Testis (tissue), 2 donors: ENCODE data around the gene KRT14.

Source experiments
- POLR2A ChIP-seq: fragments of 450-650 bp; IDR thresholded peaks from one replicate; pipeline ENCODE4 v1.6.1; 2017; ENCODE audit warnings: antibody characterized with exemption, mild to moderate bottlenecking, moderate library complexity
- TF ChIP-seq, protein P1 (sequence below), 3 experiments: fragments of 450-650 bp in 2 of 3; fragments of 200-600 bp in 1 of 3; sonication (generic) in 1 of 3; IDR thresholded peaks; one replicate each; pipeline ENCODE4 v1.5.1; 2016 to 2019; ENCODE audit warnings: antibody characterized with exemption in 3 of 3, mild to moderate bottlenecking in 2 of 3, moderate library complexity in 1 of 3

DNA sequence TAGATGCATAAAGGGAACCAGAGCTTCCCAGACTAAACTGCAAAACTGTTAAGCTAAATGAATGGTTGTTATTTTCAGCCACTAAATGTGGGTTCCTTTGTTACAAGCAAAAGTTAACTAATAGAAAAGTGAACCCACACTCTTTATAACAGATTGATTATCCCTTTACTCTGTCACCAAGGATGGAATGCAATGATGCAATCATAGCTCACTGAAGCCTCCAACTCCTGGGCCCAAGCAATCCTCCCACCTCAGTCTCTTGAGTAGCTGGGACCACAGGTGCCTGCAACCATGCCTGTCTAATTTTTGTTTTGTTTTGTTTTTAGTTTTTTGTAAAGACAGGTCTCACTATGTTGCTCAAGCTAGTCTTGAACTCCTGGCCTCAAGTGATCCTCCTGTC is 21.4 kb downstream of the KRT14 start:
- TF ChIP-seq, protein P1, sequence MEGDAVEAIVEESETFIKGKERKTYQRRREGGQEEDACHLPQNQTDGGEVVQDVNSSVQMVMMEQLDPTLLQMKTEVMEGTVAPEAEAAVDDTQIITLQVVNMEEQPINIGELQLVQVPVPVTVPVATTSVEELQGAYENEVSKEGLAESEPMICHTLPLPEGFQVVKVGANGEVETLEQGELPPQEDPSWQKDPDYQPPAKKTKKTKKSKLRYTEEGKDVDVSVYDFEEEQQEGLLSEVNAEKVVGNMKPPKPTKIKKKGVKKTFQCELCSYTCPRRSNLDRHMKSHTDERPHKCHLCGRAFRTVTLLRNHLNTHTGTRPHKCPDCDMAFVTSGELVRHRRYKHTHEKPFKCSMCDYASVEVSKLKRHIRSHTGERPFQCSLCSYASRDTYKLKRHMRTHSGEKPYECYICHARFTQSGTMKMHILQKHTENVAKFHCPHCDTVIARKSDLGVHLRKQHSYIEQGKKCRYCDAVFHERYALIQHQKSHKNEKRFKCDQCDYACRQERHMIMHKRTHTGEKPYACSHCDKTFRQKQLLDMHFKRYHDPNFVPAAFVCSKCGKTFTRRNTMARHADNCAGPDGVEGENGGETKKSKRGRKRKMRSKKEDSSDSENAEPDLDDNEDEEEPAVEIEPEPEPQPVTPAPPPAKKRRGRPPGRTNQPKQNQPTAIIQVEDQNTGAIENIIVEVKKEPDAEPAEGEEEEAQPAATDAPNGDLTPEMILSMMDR (IDR thresholded peaks at IDR 0.05) = no peak
- no peak for TF ChIP-seq POLR2A
